Liver (tissue), 3 donors: ENCODE data around the gene FASTK.

Experiments
- CTCF ChIP-seq: fragments of 150-350 bp; IDR thresholded peaks from 2 replicates; pipeline ENCODE4 v1.5.1; 2017; ENCODE audit warnings: improper control_type of control experiment, low read depth, low read length; ENCODE audit not compliant: missing input control
- EGR1 ChIP-seq, 2 donors: IDR thresholded peaks; 2 replicates each; pipeline ENCODE4 v1.6.1; 2016 to 2018; ENCODE audit warnings: antibody characterized with exemption in 2 of 2, low read depth in 2 of 2
- GABPA ChIP-seq, 2 donors: IDR thresholded peaks in 1 of 2; conservative IDR thresholded peaks in 1 of 2; 2 replicates each; pipeline ENCODE4 v1.6.1; 2016; ENCODE audit warnings: antibody characterized with exemption in 2 of 2, mild to moderate bottlenecking in 1 of 2, moderate library complexity in 1 of 2
- RAD21 ChIP-seq, 2 donors: IDR thresholded peaks; 2 replicates each; pipeline ENCODE4 v1.6.1; 2016; ENCODE audit warnings: antibody characterized with exemption in 2 of 2, mild to moderate bottlenecking in 2 of 2
- REST ChIP-seq: IDR thresholded peaks from 2 replicates; pipeline ENCODE4 v1.6.1; 2016; ENCODE audit warnings: antibody characterized with exemption, mild to moderate bottlenecking
- RXRA ChIP-seq, 2 donors: IDR thresholded peaks; 2 replicates each; pipeline ENCODE4 v1.6.1; 2017 to 2018; ENCODE audit warnings: antibody characterized with exemption in 2 of 2, mild to moderate bottlenecking in 1 of 2
- SP1 ChIP-seq: IDR thresholded peaks from 2 replicates; pipeline ENCODE4 v1.6.1; 2018; ENCODE audit warnings: antibody characterized with exemption, mild to moderate bottlenecking
- TAF1 ChIP-seq: conservative IDR thresholded peaks from 2 replicates; pipeline ENCODE4 v1.6.1; 2016; ENCODE audit warnings: antibody characterized with exemption, mild to moderate bottlenecking
- YY1 ChIP-seq: IDR thresholded peaks from 2 replicates; pipeline ENCODE4 v1.6.1; 2016; ENCODE audit warnings: antibody characterized with exemption, mild to moderate bottlenecking
- ZBTB33 ChIP-seq: IDR thresholded peaks from 2 replicates; pipeline ENCODE4 v1.6.1; 2016; ENCODE audit warnings: antibody characterized with exemption
- TF ChIP-seq, protein P1 (sequence below): IDR thresholded peaks from 2 replicates; pipeline ENCODE4 v1.6.1; 2016; ENCODE audit warnings: antibody characterized with exemption
- donor health status: healthy.
- donor health status: healthy.

GRCh38 chr7:151081170-151082101 is 827 bp upstream of the FASTK start:
- TF ChIP-seq CTCF, result no peak
- TF ChIP-seq RXRA (IDR thresholded peaks at IDR 0.05), result no peak
- peak; percentile 40 for TF ChIP-seq SP1
- TF ChIP-seq ZBTB33, result no peak
- no peak for TF ChIP-seq YY1
- TF ChIP-seq TAF1, result no peak
- no peak for TF ChIP-seq RAD21 (IDR thresholded peaks at IDR 0.05)
- no peak for TF ChIP-seq GABPA (IDR thresholded peaks at IDR 0.05 in 1 of 2, conservative IDR thresholded peaks at IDR 0.05 in 1 of 2)
- no peak for TF ChIP-seq EGR1 (IDR thresholded peaks at IDR 0.05; ENCODE audit: low read depth in 2 of 2)
- TF ChIP-seq REST, result no peak
- TF ChIP-seq, protein P1, sequence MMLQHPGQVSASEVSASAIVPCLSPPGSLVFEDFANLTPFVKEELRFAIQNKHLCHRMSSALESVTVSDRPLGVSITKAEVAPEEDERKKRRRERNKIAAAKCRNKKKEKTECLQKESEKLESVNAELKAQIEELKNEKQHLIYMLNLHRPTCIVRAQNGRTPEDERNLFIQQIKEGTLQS, result no peak
